Liver (tissue), 9 donors: Measurements from ENCODE around the gene TMPRSS9. TPM values are rescaled to one million over a fixed set of nuclear protein-coding genes. Genes with fewer than 3 reads are reported as not detected.

ENCODE experiments used
- DNase-seq: peaks from one replicate; pipeline ENCODE4 v3.0.0-alpha.2; 2017; ENCODE audit warnings: low spot score
- H3K27ac ChIP-seq, 2 donors: one replicate each; pipeline ENCODE4 v1.7.0; 2013; ENCODE audit warnings: inconsistent platforms in 2 of 2, low read length in 2 of 2, control low read depth in 1 of 2, low read depth in 1 of 2, mild to moderate bottlenecking in 1 of 2
- H3K27me3 ChIP-seq, 4 donors: one replicate each; pipeline versions ENCODE4 v1.6.1 to v1.7.0; 2013; ENCODE audit warnings: low read length in 3 of 4, inconsistent platforms in 1 of 4, mild to moderate bottlenecking in 1 of 4, moderate library complexity in 1 of 4; ENCODE audit not compliant: control insufficient read depth in 4 of 4, insufficient read depth in 4 of 4
- H3K36me3 ChIP-seq, 4 donors: one replicate each; pipeline versions ENCODE4 v1.6.1 to v1.7.0; 2013; ENCODE audit warnings: low read length in 3 of 4, mild to moderate bottlenecking in 3 of 4, low read depth in 1 of 4, moderate library complexity in 1 of 4; ENCODE audit not compliant: control insufficient read depth in 4 of 4, insufficient read depth in 3 of 4
- H3K4me1 ChIP-seq, 4 donors: one replicate each; pipeline versions ENCODE4 v1.6.1 to v1.7.0; 2013; ENCODE audit warnings: low read length in 3 of 4, mild to moderate bottlenecking in 3 of 4, moderate library complexity in 1 of 4; ENCODE audit not compliant: control insufficient read depth in 4 of 4, insufficient read depth in 4 of 4
- H3K4me3 ChIP-seq, 3 donors: one replicate each; pipeline versions ENCODE4 v1.6.1 to v1.7.0; 2013; ENCODE audit warnings: low read length in 3 of 3, control low read depth in 1 of 3, low read depth in 1 of 3, mild to moderate bottlenecking in 1 of 3
- H3K9ac ChIP-seq, 2 donors: one replicate each; pipeline ENCODE4 v1.7.0; 2013; ENCODE audit warnings: low read length in 2 of 2, mild to moderate bottlenecking in 2 of 2, moderate library complexity in 2 of 2, control low read depth in 1 of 2, low read depth in 1 of 2
- H3K9me3 ChIP-seq, 4 donors: one replicate each; pipeline versions ENCODE4 v1.6.1 to v1.7.0; 2013; ENCODE audit warnings: low read length in 3 of 4; ENCODE audit not compliant: control insufficient read depth in 4 of 4
- EGR1 ChIP-seq, 2 donors: IDR thresholded peaks; 2 replicates each; pipeline ENCODE4 v1.6.1; 2016 to 2018; ENCODE audit warnings: antibody characterized with exemption in 2 of 2, low read depth in 2 of 2
- FOXA1 ChIP-seq: IDR thresholded peaks from 2 replicates; pipeline ENCODE4 v1.6.1; 2016; ENCODE audit warnings: antibody characterized with exemption
- GABPA ChIP-seq, 2 donors: IDR thresholded peaks in 1 of 2; conservative IDR thresholded peaks in 1 of 2; 2 replicates each; pipeline ENCODE4 v1.6.1; 2016; ENCODE audit warnings: antibody characterized with exemption in 2 of 2, mild to moderate bottlenecking in 1 of 2, moderate library complexity in 1 of 2
- NR2F2 ChIP-seq: IDR thresholded peaks from 2 replicates; pipeline ENCODE4 v1.6.1; 2016; ENCODE audit warnings: antibody characterized with exemption
- RAD21 ChIP-seq, 2 donors: IDR thresholded peaks; 2 replicates each; pipeline ENCODE4 v1.6.1; 2016; ENCODE audit warnings: antibody characterized with exemption in 2 of 2, mild to moderate bottlenecking in 2 of 2
- RXRA ChIP-seq, 2 donors: IDR thresholded peaks; 2 replicates each; pipeline ENCODE4 v1.6.1; 2017 to 2018; ENCODE audit warnings: antibody characterized with exemption in 2 of 2, mild to moderate bottlenecking in 1 of 2
- SP1 ChIP-seq: IDR thresholded peaks from 2 replicates; pipeline ENCODE4 v1.6.1; 2018; ENCODE audit warnings: antibody characterized with exemption, mild to moderate bottlenecking
- WGBS: extraction: QIAGEN DNeasy Blood & Tissue Kit; methylation state at CpG from one replicate; pipeline ENCODE4 v1.1.7; 2013; 5-methylcytosine and 5-hydroxymethylcytosine counted together
- polyA plus RNA-seq, 2 donors: library from polyadenylated mRNA; stranded (reverse) in 1 of 2; unstranded in 1 of 2; fragments of 200-250 nt in 1 of 2; fragments of >200 nt in 1 of 2; fragmentation: Nextera tagmentation in 1 of 2; extraction: Ambion mirVana in 1 of 2; gene quantifications; one replicate each; pipeline versions ENCODE4 v1.2.1 to v1.2.3, GENCODE V29; 2013 to 2015
- total RNA-seq, 2 donors: library from RNA; depleted of rRNA; stranded (reverse); fragments of >200 nt; gene quantifications; one replicate each; pipeline ENCODE4 v1.2.3, GENCODE V29; 2014
- TF ChIP-seq, protein P1 (sequence below): fragments of 150-350 bp; IDR thresholded peaks from 2 replicates; pipeline ENCODE4 v1.5.1; 2017; ENCODE audit warnings: improper control_type of control experiment, low read depth, low read length; ENCODE audit not compliant: missing input control
- TF ChIP-seq, protein P2 (sequence below): IDR thresholded peaks from 2 replicates; pipeline ENCODE4 v1.6.1; 2016; ENCODE audit warnings: antibody characterized with exemption, mild to moderate bottlenecking
- donor health status: healthy.
- donor health status: healthy.
- donor health status: healthy.
- donor health status: healthy.
- donor health status: healthy.

Gene TMPRSS9
- total and polyA plus RNA-seq, 4 donors = 0.39 to 24.8 (median 1.5) TPM

DNA sequence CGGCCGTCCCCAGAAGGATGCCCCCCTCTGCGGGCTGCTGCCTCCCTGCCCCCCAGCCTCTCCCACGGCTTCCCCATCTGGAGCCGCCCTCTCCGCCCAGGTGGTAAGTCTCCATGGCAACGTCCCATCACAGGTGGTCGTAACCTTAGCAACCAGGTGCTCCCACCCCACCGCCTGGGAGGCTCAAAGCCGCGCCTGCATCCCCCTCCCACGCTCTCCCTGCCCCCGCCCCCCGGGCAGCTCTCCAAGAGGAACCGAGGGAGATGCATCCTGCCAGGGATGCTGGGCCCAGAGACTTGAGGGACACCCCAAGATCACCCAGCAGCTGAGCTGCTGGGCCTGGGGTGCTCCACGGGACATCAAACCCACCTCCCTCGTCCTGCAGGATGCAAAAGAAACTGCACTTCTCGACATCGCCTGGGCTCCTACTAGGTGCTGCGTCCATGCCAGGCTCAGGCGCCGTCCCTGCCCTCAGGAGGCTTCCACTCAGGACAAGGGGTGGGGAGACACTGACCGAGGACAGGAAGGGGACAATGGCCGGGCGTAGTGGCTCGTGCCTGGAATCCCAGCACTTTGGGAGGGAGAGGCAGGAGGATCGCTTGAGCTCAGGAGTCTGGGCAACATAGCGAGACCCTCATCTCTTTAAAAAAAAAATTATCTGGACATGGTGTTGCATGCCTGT lies 47.1 kb upstream of the TMPRSS9 start:
- TF ChIP-seq, protein P1, sequence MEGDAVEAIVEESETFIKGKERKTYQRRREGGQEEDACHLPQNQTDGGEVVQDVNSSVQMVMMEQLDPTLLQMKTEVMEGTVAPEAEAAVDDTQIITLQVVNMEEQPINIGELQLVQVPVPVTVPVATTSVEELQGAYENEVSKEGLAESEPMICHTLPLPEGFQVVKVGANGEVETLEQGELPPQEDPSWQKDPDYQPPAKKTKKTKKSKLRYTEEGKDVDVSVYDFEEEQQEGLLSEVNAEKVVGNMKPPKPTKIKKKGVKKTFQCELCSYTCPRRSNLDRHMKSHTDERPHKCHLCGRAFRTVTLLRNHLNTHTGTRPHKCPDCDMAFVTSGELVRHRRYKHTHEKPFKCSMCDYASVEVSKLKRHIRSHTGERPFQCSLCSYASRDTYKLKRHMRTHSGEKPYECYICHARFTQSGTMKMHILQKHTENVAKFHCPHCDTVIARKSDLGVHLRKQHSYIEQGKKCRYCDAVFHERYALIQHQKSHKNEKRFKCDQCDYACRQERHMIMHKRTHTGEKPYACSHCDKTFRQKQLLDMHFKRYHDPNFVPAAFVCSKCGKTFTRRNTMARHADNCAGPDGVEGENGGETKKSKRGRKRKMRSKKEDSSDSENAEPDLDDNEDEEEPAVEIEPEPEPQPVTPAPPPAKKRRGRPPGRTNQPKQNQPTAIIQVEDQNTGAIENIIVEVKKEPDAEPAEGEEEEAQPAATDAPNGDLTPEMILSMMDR = no peak
- TF ChIP-seq, protein P2, sequence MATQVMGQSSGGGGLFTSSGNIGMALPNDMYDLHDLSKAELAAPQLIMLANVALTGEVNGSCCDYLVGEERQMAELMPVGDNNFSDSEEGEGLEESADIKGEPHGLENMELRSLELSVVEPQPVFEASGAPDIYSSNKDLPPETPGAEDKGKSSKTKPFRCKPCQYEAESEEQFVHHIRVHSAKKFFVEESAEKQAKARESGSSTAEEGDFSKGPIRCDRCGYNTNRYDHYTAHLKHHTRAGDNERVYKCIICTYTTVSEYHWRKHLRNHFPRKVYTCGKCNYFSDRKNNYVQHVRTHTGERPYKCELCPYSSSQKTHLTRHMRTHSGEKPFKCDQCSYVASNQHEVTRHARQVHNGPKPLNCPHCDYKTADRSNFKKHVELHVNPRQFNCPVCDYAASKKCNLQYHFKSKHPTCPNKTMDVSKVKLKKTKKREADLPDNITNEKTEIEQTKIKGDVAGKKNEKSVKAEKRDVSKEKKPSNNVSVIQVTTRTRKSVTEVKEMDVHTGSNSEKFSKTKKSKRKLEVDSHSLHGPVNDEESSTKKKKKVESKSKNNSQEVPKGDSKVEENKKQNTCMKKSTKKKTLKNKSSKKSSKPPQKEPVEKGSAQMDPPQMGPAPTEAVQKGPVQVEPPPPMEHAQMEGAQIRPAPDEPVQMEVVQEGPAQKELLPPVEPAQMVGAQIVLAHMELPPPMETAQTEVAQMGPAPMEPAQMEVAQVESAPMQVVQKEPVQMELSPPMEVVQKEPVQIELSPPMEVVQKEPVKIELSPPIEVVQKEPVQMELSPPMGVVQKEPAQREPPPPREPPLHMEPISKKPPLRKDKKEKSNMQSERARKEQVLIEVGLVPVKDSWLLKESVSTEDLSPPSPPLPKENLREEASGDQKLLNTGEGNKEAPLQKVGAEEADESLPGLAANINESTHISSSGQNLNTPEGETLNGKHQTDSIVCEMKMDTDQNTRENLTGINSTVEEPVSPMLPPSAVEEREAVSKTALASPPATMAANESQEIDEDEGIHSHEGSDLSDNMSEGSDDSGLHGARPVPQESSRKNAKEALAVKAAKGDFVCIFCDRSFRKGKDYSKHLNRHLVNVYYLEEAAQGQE = no peak
- no peak for TF ChIP-seq SP1
- TF ChIP-seq FOXA1 = no peak
- no peak for TF ChIP-seq EGR1 (IDR thresholded peaks at IDR 0.05; ENCODE audit: low read depth in 2 of 2)
- no peak for TF ChIP-seq RAD21 (IDR thresholded peaks at IDR 0.05)
- TF ChIP-seq RXRA (IDR thresholded peaks at IDR 0.05) = no peak
- Histone ChIP-seq H3K9me3 (no peaks in the 10 kb centered on the region), H3K36me3 (no peaks in the 10 kb centered on the region), H3K4me3 (no peak overlapping the region), H3K4me1 (peaks cover 0 to 8% (median 3%) of the 10 kb centered on the region in 4 donors), H3K9ac (no peak overlapping the region), H3K27ac (no peak overlapping the region), H3K27me3 (peaks cover 0 to 4% (median 1%) of the 10 kb centered on the region in 4 donors)
- no peak for DNase-seq
- WGBS = 38% methylated on average over 28 of the region's 28 CpGs

DNA sequence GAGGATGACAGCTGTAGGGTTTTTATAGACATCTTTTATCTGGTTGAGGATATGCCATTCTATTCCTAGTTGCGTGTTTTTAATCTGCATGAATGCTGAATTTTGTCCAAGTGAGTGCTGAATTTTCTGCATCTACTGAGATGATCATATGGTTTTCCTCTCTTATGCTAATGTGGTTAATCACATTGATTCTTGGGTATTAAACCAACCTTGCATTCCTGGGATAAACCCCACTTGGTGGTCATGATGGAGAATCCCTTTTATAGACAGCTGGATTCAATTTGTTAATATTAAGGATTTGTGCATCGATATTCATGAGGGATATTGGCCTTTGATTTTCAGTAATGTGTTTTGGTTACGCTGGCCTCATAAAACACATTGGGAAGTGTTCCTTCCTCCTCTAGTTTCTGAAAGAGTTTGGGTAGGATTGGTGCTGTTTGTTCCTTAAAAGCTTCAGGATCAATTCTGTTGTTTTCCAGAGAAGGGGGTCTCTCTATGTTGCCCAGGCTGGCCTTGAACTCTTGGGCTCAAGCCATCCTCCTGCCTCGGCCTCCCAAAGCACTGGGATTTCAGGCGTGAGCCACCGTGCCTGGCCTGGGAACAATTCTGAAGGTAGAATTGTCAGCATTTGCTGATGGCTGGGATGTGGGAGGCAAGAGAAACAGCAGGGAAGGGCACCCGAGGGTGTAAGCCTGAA lies 44.8 kb upstream of the TMPRSS9 start:
- WGBS = 86% methylated on average over 7 of the region's 7 CpGs
- Histone ChIP-seq H3K9ac (no peak overlapping the region), H3K4me3 (no peak overlapping the region), H3K4me1 (peaks cover 0 to 6% (median 2%) of the 10 kb centered on the region in 4 donors), H3K27me3 (peaks cover 0 to 4% (median 1%) of the 10 kb centered on the region in 4 donors), H3K9me3 (no peaks in the 10 kb centered on the region), H3K27ac (no peak overlapping the region), H3K36me3 (no peaks in the 10 kb centered on the region)
- no peak for TF ChIP-seq NR2F2
- DNase-seq = no peak

DNA sequence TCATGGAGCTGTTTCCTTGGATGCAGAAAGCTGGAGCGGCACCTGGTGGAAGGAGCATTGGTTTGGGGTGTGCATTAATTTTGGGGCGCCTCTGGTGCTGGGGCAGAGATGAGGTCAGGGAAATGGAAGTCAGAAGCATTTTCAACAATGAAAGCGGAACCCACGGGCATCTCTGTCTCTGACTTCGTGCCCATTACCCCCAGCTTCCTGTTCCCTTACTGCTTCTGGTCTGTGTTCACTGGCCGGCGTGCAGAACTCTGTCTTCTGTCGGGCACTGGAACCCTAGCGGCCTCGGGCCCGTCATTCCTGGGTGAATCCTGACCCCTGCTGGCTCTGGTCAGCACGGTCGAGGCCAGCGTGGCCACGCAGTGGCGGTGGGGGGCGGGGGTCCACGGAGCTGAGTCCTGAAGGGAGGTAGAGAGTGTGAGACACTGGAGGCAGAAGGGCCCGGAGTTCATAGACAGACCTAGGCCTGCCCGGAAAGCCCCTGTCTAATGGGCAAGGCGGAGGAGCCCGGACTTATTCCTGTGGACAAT lies 44.2 kb upstream of the TMPRSS9 start:
- 30% methylated on average over 22 of the region's 22 CpGs for WGBS
- Histone ChIP-seq H3K4me3 (no peak overlapping the region), H3K9ac (no peak overlapping the region), H3K27me3 (peaks cover 0 to 4% (median 1%) of the 10 kb centered on the region in 4 donors), H3K4me1 (peaks cover 0 to 6% (median 2%) of the 10 kb centered on the region in 4 donors), H3K27ac (no peak overlapping the region), H3K36me3 (no peaks in the 10 kb centered on the region), H3K9me3 (no peaks in the 10 kb centered on the region)
- DNase-seq = peak; percentile 59
- TF ChIP-seq RAD21 (IDR thresholded peaks at IDR 0.05) (peak; percentile 85 to 91), GABPA (IDR thresholded peaks at IDR 0.05 in 1 of 2, conservative IDR thresholded peaks at IDR 0.05 in 1 of 2) (no peak)
- TF ChIP-seq, protein P1 = peak; percentile 58
